ENCODE results near the gene SLC9A5. TPM values are rescaled to one million over a fixed set of nuclear protein-coding genes. Genes with fewer than 3 reads are reported as not detected.

SLC9A5 gene
- total and polyA plus RNA-seq, 2 donors (not counting 3 experiments of a cell fraction or from before 2014, with no cell fraction given) = 2.7 to 2.8 TPM

DNA sequence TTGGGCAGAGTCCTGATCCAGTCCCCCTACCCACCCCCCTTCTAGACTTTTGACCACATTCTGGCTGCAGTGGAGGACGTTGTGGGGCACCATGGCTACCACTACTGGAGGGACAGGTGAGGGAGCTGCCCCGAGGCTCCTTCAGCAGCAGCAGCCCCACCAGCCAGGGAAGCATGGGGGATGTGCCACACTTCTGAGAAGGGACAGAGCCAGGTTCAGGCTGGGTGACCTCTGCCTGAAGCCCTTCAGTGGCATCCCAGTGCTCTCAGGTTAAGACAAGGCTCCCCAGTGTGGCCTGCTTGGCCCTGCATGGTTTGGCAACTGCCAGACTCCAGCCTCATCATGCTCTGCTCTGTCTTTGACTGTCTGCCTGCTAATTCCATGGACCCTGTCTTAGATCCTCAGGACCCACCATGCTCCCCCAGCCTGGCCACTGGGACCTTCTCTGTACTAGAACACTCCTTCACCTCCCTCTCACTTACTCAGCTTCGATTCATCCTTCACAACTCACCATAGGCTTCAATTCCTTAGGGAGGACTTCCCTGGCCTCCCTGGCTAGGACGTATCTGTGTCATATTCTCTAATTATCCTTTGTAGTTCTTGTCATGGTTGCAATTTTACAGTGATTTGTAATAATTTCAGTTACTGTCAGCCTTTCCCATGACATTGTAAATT is 8.8 kb downstream of the SLC9A5 start:
- peak overlapping the region; percentile 13 for H3K27ac ChIP-seq (ENCODE audit: insufficient read depth, low read depth, low read length)
- H2AFZ ChIP-seq (ENCODE audit: low read depth, low read length) = no peak overlapping the region
- ChIA-PET POLR2A (interaction anchor here (0.6 to 1.1 kb wide), 2 partner anchors 10 to 56 kb away, joined by 3 read pairs; no protein-coding TSS in a partner anchor), CTCF (interaction anchor here (1.1 to 3.3 kb wide), 7 partner anchors 9 to 170 kb away, joined by 3 to 65 read pairs (median 4); partner anchors contain the start of gene SLC9A5)
- TF ChIP-seq JUN (IDR thresholded peaks at IDR 0.05; ENCODE audit: borderline replicate concordance, insufficient read depth, insufficient read length, low read depth) = no peak
- TF ChIP-seq, protein P1, sequence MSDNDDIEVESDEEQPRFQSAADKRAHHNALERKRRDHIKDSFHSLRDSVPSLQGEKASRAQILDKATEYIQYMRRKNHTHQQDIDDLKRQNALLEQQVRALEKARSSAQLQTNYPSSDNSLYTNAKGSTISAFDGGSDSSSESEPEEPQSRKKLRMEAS (IDR thresholded peaks at IDR 0.05; ENCODE audit: insufficient read depth, insufficient read length) = no peak
- TF ChIP-seq POLR2A (IDR thresholded peaks at IDR 0.05; ENCODE audit: low read depth, low read length) = no peak
- TF ChIP-seq CTCF (IDR thresholded peaks at IDR 0.05; ENCODE audit: extremely low read depth in 1 of 2, insufficient read depth in 1 of 2, low read depth in 1 of 2, low read length in 2 of 2) = no peak
- no peak for TF ChIP-seq MYC (IDR thresholded peaks at IDR 0.05; ENCODE audit: low read depth, low read length)
- no peak for TF ChIP-seq EZH2 (IDR thresholded peaks at IDR 0.05; ENCODE audit: borderline replicate concordance, low read depth, low read length, severe bottlenecking)
- TF ChIP-seq FOS (IDR thresholded peaks at IDR 0.05; ENCODE audit: borderline replicate concordance, insufficient read depth, low read length) = no peak
- no peak for TF ChIP-seq POLR2AphosphoS5 (IDR thresholded peaks at IDR 0.05; ENCODE audit: insufficient read depth, low read depth, low read length)
- TF ChIP-seq GATA2 (IDR thresholded peaks at IDR 0.05; ENCODE audit: insufficient read depth, insufficient read length, low read depth, low read length) = no peak
- no peak overlapping the region for H3K4me2 ChIP-seq (ENCODE audit: insufficient read depth, low read length)
- no TSS peak for BruUV-seq (replicated peaks)
- H3K79me2 ChIP-seq (ENCODE audit: control insufficient read depth, insufficient read depth, low read length) = no peaks in the 10 kb centered on the region
- H3K27me3 ChIP-seq (ENCODE audit: control insufficient read depth in 2 of 2, insufficient read depth in 2 of 2, low read length in 2 of 2) = no peaks in the 10 kb centered on the region
- H3K4me3 ChIP-seq (replicated peaks in 1 of 3; ENCODE audit: insufficient read depth in 1 of 3, low read depth in 1 of 3, low read length in 3 of 3) = no peak overlapping the region
- no peaks in the 10 kb centered on the region for H3K9me3 ChIP-seq (replicated peaks; ENCODE audit: control insufficient read depth, insufficient read depth, low read length)
- no peaks in the 10 kb centered on the region for H3K36me3 ChIP-seq (ENCODE audit: control insufficient read depth in 2 of 2, extremely low read depth in 1 of 2, insufficient read depth in 2 of 2, low read length in 2 of 2)
- no peaks in the 10 kb centered on the region for H4K20me1 ChIP-seq (replicated peaks; ENCODE audit: control insufficient read depth, extremely low read depth, insufficient read depth, low read length)
- DNase-seq (ENCODE audit: low read depth, low spot score) = no peak
- no peak overlapping the region for H3K9ac ChIP-seq (replicated peaks; ENCODE audit: extremely low read depth, insufficient read depth, low read length)
- H3K9me1 ChIP-seq (replicated peaks; ENCODE audit: control insufficient read depth, extremely low read depth, insufficient read depth, low read length) = no peaks in the 10 kb centered on the region
- intact Hi-C loops (cut with micrococcal nuclease) (loop anchor here (1.0 kb wide), 1 partner anchor 11 kb away; no protein-coding TSS in a partner anchor), dilution Hi-C loops (cut with MboI; ENCODE audit: extremely low pct_ligation_motif_present, low sequenced_read_pairs) (no loop called here)
- FAIRE-seq = no peak
- H3K4me1 ChIP-seq (ENCODE audit: control insufficient read depth, extremely low read depth, insufficient read depth, low read length) = peaks cover 4% of the 10 kb centered on the region

Data from endothelial cell of umbilical vein (primary cell).